ENCODE results near the gene PXYLP1. TPM values are rescaled to one million over a fixed set of nuclear protein-coding genes. Genes with fewer than 3 reads are reported as not detected.

PXYLP1 gene
- 6.5 and 7.2 TPM in 2 replicates for total RNA-seq

DNA sequence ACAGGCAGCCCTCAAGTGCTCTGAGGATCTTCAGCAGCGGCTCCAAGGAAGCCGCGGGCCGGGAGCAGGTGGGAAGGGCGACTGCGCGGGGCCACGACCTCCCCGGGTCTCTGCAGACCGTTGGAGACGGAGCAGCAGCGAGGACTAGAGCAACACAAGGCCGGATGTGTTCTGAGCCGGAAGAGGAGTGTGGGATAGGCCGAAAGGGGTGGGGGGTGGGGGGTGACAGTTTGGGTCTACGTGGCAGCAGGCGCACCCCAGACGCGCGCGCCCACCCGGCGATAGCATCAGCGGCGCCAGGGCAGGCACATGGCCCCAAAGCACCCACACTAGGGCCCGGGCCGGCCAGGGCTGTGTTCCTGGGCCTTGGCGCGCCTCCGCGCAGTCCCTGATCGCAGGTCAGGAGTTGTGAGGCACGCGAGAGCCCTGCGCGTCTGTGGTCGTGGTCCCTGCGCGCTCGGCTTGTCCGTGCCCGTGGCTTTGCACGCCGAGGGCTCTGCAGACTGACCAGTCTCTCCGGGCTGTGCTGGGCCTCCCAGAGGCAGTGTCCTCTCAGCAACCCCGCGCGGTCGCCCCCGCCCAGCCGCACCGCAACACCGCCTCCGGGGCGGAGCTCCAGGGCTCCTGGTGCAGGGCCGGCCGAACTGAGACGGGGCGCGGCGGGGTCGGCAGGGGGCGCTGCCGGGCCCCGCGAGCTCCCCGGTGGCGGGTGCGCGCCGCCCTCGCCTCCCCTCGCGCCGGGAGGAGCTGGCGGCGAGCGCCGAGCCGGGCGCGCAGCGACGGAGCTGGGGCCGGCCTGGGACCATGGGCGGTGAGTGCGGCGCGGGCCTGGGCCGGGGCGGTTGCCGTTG is at the start of gene PXYLP1:
Gene PXYLP1 (plus strand): TSS at position 725 of the 851 bp plus-strand sequence. CDS start 28,351 bp downstream, outside the sequence.

Other genes with a start within 250 kb of the PXYLP1 start
- gene SPSB4, start 180.5 kb upstream of the PXYLP1 start, total RNA-seq: not detected in 2 replicates
- 74.1 and 96.4 TPM in 2 replicates for gene ZBTB38, start 136.7 kb downstream of the PXYLP1 start, total RNA-seq